Mesangial cell (primary cell): ENCODE data around the gene ZNF90. TPM values are rescaled to one million over a fixed set of nuclear protein-coding genes. Genes with fewer than 3 reads are reported as not detected.

Source experiments
- total RNA-seq: library from RNA; depleted of rRNA; stranded (reverse); fragments of >200 nt; gene quantifications from 2 replicates; pipeline ENCODE4 v1.2.3, GENCODE V29; 2015

The ZNF90 gene
- total RNA-seq, result 1.0 and 2.8 TPM in 2 replicates

DNA sequence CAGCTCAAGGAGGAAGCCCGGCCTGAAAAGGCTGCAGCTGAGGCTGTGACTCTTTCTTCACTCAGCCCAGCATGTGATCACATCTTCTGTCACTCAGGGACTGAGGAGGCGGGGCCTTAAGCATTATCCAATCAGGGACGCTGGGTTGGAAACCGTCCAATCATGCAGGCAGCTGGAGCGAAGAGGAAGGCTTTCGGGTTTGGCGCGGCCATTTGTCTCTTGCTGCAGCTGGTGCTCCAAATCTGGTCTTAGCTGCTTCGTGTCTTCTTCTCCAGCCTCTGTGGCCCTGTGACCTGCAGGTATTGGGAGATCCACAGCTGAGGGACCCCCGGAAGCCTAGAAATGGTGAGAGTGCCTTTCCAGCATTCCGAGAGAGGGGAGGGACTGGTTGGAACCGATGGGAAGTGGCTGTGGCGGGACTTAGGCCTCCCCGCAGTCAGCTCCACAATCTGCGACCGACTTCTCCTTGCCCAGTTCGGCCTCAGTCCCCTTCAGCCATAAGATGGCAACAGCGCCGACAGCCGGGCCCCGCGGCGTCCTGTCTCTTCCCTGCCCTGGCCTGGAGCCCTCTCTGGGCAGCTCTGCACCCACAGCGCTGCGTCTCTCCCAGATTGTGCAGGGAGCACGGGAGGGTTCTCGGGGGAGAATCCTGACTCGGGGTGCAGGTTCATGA is at the start of gene ZNF90:
ZNF90 (plus strand) TSS at position 210 of the 673 bp plus-strand sequence; CDS start at position 343, 133 bp downstream.

DNA sequence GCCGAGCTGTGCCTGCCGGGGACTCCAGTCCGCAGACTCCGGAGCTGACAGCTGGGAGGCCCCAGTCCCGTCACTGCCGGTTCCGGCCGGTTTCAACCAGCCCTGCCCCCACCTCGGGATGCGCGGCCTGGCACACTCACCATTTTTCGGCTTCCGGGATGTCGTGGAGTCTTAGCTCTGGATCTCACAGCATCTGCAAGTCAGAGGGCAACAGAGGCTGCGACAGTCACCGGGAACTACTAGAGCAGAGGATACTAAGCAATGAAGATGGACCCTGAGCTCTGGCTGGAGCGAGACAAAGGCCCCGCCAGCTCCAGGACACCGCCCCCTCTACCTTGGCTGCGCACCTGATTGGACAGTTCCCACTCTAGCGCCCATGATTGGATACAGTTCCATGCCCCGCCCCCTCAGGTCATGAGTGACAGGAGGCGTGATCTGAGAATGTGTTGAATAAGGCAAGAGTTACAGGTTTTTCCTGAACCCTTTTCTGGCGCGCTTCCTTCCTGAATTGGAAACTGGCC is 38.5 kb upstream of the ZNF90 start, which contains the start of gene ZNF682:
ZNF682 (minus strand) TSS at position 303 of the 521 bp plus-strand sequence; CDS start at position 143, 160 bp downstream.

GRCh38 chr19:20167020-20167644 is 89.3 kb downstream of the ZNF90 start, which contains the start of gene ZNF486:
ZNF486 (plus strand) TSS chr19:20167214; CDS start chr19:20167331, 117 bp downstream.

Other genes with a start within 250 kb of the ZNF90 start
- 3.2 and 3.9 TPM in 2 replicates for gene ZNF253, start 212.1 kb upstream of the ZNF90 start, total RNA-seq
- 4.3 and 15.0 TPM in 2 replicates for gene ZNF93, start 177.1 kb upstream of the ZNF90 start, total RNA-seq
- 0.49 and 1.9 TPM in 2 replicates for gene ZNF682, start 38.5 kb upstream of the ZNF90 start, total RNA-seq
- 6.2 and 9.1 TPM in 2 replicates for gene ZNF486, start 89.2 kb downstream of the ZNF90 start, total RNA-seq